ENCODE measurements around the gene EMD. TPM values are rescaled to one million over a fixed set of nuclear protein-coding genes. Genes with fewer than 3 reads are reported as not detected.

Gene EMD
- total and polyA plus RNA-seq, 10 of the 15 experiments (the other 5 are each of a cell fraction or from before 2014, with no cell fraction given) = 0.76 to 100 (median 43.2) TPM

DNA sequence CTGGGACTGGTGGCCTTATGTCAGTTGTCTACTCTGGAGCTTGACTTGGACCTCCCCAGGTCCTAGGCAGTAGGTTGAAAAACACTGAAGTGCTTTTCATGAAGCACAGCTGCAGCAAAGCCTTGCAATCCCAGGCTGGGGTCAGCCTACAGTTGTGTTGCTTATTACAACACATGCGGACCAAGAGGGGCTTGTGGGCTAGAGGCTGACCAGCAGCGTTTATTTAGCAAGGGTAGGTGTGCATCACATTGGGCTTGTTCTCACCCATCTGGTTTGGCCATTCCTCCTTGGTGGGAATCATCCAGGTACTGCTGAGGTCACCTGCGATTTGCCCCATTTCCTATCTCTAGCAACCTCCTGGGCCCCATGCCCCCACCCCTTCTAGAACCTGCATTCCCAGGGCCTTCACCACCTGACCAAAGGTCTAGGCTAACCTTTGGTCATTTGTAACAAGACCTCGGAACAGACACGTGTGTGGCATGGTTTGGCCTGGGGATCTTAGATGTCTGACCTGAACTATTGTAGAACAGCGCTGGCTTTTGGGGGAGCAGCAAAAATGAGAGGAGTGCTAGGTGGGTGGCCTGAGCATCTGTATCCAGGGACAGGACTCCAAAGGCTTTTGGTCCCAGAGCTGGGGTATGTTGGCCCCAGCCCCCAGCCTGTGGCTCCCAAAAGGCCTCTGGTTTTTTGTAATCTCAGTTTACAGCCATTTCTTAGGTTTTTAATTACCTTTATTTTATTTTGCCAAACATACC lies 22.1 kb downstream of the EMD start (continued):
- TF ChIP-seq, protein P1, sequence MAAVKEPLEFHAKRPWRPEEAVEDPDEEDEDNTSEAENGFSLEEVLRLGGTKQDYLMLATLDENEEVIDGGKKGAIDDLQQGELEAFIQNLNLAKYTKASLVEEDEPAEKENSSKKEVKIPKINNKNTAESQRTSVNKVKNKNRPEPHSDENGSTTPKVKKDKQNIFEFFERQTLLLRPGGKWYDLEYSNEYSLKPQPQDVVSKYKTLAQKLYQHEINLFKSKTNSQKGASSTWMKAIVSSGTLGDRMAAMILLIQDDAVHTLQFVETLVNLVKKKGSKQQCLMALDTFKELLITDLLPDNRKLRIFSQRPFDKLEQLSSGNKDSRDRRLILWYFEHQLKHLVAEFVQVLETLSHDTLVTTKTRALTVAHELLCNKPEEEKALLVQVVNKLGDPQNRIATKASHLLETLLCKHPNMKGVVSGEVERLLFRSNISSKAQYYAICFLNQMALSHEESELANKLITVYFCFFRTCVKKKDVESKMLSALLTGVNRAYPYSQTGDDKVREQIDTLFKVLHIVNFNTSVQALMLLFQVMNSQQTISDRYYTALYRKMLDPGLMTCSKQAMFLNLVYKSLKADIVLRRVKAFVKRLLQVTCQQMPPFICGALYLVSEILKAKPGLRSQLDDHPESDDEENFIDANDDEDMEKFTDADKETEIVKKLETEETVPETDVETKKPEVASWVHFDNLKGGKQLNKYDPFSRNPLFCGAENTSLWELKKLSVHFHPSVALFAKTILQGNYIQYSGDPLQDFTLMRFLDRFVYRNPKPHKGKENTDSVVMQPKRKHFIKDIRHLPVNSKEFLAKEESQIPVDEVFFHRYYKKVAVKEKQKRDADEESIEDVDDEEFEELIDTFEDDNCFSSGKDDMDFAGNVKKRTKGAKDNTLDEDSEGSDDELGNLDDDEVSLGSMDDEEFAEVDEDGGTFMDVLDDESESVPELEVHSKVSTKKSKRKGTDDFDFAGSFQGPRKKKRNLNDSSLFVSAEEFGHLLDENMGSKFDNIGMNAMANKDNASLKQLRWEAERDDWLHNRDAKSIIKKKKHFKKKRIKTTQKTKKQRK (IDR thresholded peaks at IDR 0.05; ENCODE audit: low read depth, low read length) = no peak
- TF ChIP-seq NR2C2 (IDR thresholded peaks at IDR 0.05; ENCODE audit: borderline replicate concordance, control insufficient read depth, insufficient read length, low read depth) (no peak), PAX5 (IDR thresholded peaks at IDR 0.05; ENCODE audit: borderline replicate concordance, low read depth, low read length) (peak; percentile 70; the same call in 1 of the 2 replicates), YBX1 (IDR thresholded peaks at IDR 0.05) (no peak), BMI1 (IDR thresholded peaks at IDR 0.05; ENCODE audit: borderline replicate concordance) (0 out of 2 replicates have a peak, but pooled peaks have one; percentile 41), SREBF2 (IDR thresholded peaks at IDR 0.05; ENCODE audit: low read length) (no peak), ZNF622 (IDR thresholded peaks at IDR 0.05) (no peak), MTA2 (IDR thresholded peaks at IDR 0.05; ENCODE audit: low read depth) (no peak), PAX8 (IDR thresholded peaks at IDR 0.05) (no peak), EED (IDR thresholded peaks at IDR 0.05; ENCODE audit: low read depth) (no peak), SMARCA5 (IDR thresholded peaks at IDR 0.05) (no peak), LARP7 (IDR thresholded peaks at IDR 0.05) (no peak), BCL11A (IDR thresholded peaks at IDR 0.05; ENCODE audit: low read depth, low read length) (no peak), JUNB (IDR thresholded peaks at IDR 0.05) (no peak)
- TF ChIP-seq, protein P2, sequence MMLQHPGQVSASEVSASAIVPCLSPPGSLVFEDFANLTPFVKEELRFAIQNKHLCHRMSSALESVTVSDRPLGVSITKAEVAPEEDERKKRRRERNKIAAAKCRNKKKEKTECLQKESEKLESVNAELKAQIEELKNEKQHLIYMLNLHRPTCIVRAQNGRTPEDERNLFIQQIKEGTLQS (IDR thresholded peaks at IDR 0.05; ENCODE audit: borderline replicate concordance, extremely low read depth, low read depth, low read length) = no peak
- TF ChIP-seq, protein P3, sequence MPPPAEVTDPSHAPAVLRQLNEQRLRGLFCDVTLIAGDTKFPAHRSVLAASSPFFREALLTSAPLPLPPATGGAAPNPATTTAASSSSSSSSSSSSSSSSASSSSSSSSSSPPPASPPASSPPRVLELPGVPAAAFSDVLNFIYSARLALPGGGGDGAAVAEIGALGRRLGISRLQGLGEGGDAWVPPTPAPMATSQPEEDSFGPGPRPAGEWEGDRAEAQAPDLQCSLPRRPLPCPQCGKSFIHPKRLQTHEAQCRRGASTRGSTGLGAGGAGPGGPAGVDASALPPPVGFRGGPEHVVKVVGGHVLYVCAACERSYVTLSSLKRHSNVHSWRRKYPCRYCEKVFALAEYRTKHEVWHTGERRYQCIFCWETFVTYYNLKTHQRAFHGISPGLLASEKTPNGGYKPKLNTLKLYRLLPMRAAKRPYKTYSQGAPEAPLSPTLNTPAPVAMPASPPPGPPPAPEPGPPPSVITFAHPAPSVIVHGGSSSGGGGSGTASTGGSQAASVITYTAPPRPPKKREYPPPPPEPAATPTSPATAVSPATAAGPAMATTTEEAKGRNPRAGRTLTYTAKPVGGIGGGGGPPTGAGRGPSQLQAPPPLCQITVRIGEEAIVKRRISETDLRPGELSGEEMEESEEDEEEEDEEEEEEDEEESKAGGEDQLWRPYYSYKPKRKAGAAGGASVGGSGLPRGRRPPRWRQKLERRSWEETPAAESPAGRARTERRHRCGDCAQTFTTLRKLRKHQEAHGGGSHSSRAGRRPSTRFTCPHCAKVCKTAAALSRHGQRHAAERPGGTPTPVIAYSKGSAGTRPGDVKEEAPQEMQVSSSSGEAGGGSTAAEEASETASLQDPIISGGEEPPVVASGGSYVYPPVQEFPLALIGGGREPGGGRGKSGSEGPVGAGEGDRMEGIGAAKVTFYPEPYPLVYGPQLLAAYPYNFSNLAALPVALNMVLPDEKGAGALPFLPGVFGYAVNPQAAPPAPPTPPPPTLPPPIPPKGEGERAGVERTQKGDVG (CRISPR knock-in tag; IDR thresholded peaks at IDR 0.05) = no peak
- TF ChIP-seq, protein P4, sequence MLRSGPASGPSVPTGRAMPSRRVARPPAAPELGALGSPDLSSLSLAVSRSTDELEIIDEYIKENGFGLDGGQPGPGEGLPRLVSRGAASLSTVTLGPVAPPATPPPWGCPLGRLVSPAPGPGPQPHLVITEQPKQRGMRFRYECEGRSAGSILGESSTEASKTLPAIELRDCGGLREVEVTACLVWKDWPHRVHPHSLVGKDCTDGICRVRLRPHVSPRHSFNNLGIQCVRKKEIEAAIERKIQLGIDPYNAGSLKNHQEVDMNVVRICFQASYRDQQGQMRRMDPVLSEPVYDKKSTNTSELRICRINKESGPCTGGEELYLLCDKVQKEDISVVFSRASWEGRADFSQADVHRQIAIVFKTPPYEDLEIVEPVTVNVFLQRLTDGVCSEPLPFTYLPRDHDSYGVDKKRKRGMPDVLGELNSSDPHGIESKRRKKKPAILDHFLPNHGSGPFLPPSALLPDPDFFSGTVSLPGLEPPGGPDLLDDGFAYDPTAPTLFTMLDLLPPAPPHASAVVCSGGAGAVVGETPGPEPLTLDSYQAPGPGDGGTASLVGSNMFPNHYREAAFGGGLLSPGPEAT (IDR thresholded peaks at IDR 0.05; ENCODE audit: low read depth) = no peak
- TF ChIP-seq, protein P5, sequence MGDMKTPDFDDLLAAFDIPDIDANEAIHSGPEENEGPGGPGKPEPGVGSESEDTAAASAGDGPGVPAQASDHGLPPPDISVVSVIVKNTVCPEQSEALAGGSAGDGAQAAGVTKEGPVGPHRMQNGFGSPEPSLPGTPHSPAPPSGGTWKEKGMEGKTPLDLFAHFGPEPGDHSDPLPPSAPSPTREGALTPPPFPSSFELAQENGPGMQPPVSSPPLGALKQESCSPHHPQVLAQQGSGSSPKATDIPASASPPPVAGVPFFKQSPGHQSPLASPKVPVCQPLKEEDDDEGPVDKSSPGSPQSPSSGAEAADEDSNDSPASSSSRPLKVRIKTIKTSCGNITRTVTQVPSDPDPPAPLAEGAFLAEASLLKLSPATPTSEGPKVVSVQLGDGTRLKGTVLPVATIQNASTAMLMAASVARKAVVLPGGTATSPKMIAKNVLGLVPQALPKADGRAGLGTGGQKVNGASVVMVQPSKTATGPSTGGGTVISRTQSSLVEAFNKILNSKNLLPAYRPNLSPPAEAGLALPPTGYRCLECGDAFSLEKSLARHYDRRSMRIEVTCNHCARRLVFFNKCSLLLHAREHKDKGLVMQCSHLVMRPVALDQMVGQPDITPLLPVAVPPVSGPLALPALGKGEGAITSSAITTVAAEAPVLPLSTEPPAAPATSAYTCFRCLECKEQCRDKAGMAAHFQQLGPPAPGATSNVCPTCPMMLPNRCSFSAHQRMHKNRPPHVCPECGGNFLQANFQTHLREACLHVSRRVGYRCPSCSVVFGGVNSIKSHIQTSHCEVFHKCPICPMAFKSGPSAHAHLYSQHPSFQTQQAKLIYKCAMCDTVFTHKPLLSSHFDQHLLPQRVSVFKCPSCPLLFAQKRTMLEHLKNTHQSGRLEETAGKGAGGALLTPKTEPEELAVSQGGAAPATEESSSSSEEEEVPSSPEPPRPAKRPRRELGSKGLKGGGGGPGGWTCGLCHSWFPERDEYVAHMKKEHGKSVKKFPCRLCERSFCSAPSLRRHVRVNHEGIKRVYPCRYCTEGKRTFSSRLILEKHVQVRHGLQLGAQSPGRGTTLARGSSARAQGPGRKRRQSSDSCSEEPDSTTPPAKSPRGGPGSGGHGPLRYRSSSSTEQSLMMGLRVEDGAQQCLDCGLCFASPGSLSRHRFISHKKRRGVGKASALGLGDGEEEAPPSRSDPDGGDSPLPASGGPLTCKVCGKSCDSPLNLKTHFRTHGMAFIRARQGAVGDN (IDR thresholded peaks at IDR 0.05) = no peak
